K562 treated with DMSO at 1 percent for 24 hours (cell line): Measurements from ENCODE around the gene EIF3L. TPM values are rescaled to one million over a fixed set of nuclear protein-coding genes. Genes with fewer than 3 reads are reported as not detected.

Experiments
- total RNA-seq: library from RNA; unstranded; fragments of 300-600 nt; gene quantifications from 2 replicates; pipeline ENCODE4 v1.2.3, GENCODE V29; 2022; ENCODE audit warnings: low read depth; ENCODE audit not compliant: insufficient read depth

Gene EIF3L
- 547 and 552 TPM in 2 replicates for total RNA-seq

GRCh38 chr22:37849089-37849751, at the start of gene EIF3L:
Gene EIF3L (plus strand): TSS chr22:37849419. CDS start chr22:37849450, 31 bp downstream.

GRCh38 chr22:37807410-37808293, 41.6 kb upstream of the EIF3L start, which contains the start of gene GCAT:
Gene GCAT (plus strand): TSS chr22:37807934. CDS start chr22:37807968, 34 bp downstream.

GRCh38 chr22:37823134-37823985, 25.9 kb upstream of the EIF3L start, which contains the start of gene GALR3:
Gene GALR3 (plus strand): TSS chr22:37823382. CDS start chr22:37823407, 25 bp downstream.

GRCh38 chr22:37905534-37906363, 56.5 kb downstream of the EIF3L start, which contains the start of gene MICALL1:
Gene MICALL1 (plus strand): TSS chr22:37906297. CDS start chr22:37906423, 126 bp downstream.

Other genes with a start within 250 kb of the EIF3L start
- gene GGA1, start 240.6 kb upstream of the EIF3L start, total RNA-seq, result 36.8 and 41.6 TPM in 2 replicates
- 30.0 and 31.3 TPM in 2 replicates for gene SH3BP1, start 209.8 kb upstream of the EIF3L start, total RNA-seq
- gene PDXP, start 190.7 kb upstream of the EIF3L start, total RNA-seq, result 59.5 and 72.3 TPM in 2 replicates
- 1,179 and 1,308 TPM in 2 replicates for gene LGALS1, start 173.8 kb upstream of the EIF3L start, total RNA-seq
- 14.4 and 19.1 TPM in 2 replicates for gene NOL12, start 163.1 kb upstream of the EIF3L start, total RNA-seq
- 22.3 and 27.2 TPM in 2 replicates for gene TRIOBP, start 152.4 kb upstream of the EIF3L start, total RNA-seq
- gene GCAT, start 41.5 kb upstream of the EIF3L start, total RNA-seq, result 93.3 and 95.3 TPM in 2 replicates
- 0.72 and 1.6 TPM in 2 replicates for gene GALR3, start 26.0 kb upstream of the EIF3L start, total RNA-seq
- 80.4 and 84.6 TPM in 2 replicates for gene ANKRD54, start 5.1 kb upstream of the EIF3L start, total RNA-seq
- gene MICALL1, start 56.9 kb downstream of the EIF3L start, total RNA-seq, result 29.1 and 29.6 TPM in 2 replicates
- 0.58 and 1.1 TPM in 2 replicates for gene C22orf23, start 104.2 kb downstream of the EIF3L start, total RNA-seq
- 102 and 114 TPM in 2 replicates for gene POLR2F, start 104.3 kb downstream of the EIF3L start, total RNA-seq
- not detected in 2 replicates for gene SOX10, start 135.1 kb downstream of the EIF3L start, total RNA-seq
- gene PICK1, start 208.0 kb downstream of the EIF3L start, total RNA-seq, result 17.9 and 18.7 TPM in 2 replicates
- gene SLC16A8, start 234.8 kb downstream of the EIF3L start, total RNA-seq, result 0.14 TPM in 1 of 2 replicates, not detected in the other